K562 (cell line): ENCODE results near the gene PPA1.

ENCODE experiments used
- BRD4 ChIP-seq: fragments of 200-600 bp; sonication (generic); IDR thresholded peaks from 2 replicates; pipeline ENCODE4 v1.6.1; 2017; ENCODE audit warnings: inconsistent platforms
- CTBP1 ChIP-seq: fragments of 450-650 bp; IDR thresholded peaks from 2 replicates; pipeline ENCODE4 v1.6.1; 2016; ENCODE audit warnings: borderline replicate concordance
- CTCF ChIP-seq, 3 experiments: IDR thresholded peaks in 2 of 3; conservative IDR thresholded peaks in 1 of 3; 2 replicates each; pipeline ENCODE4 v1.5.1; 2011 to 2012; ENCODE audit warnings: low read length in 3 of 3, mild to moderate bottlenecking in 3 of 3, control low read depth in 2 of 3, improper control_type of control experiment in 1 of 3, inconsistent platforms in 1 of 3, low read depth in 1 of 3, mixed read lengths in 1 of 3, moderate library complexity in 1 of 3; ENCODE audit not compliant: insufficient read depth in 2 of 3
- ETS2 ChIP-seq: IDR thresholded peaks from 2 replicates; pipeline ENCODE4 v1.6.1; 2016; ENCODE audit warnings: borderline replicate concordance, missing genetic modification characterization, mild to moderate bottlenecking, moderate library complexity, missing compliant biosample characterization; ENCODE audit not compliant: poor library complexity, severe bottlenecking
- FOXK2 ChIP-seq, 2 experiments: fragments of 450-650 bp; IDR thresholded peaks in 1 of 2; conservative IDR thresholded peaks in 1 of 2; 2 replicates each; pipeline ENCODE4 v1.6.1; 2016; ENCODE audit warnings: low read depth in 2 of 2, mild to moderate bottlenecking in 1 of 2
- HMG20A ChIP-seq: fragments of 450-650 bp; formaldehyde crosslinking; conservative IDR thresholded peaks from 2 replicates; pipeline ENCODE4 v1.4.0; 2020; ENCODE audit warnings: mild to moderate bottlenecking, mixed read lengths
- ILK ChIP-seq: fragments of 450-650 bp; IDR thresholded peaks from 2 replicates; pipeline ENCODE4 v1.6.1; 2016; ENCODE audit warnings: missing genetic modification characterization, low read depth, mild to moderate bottlenecking, missing compliant biosample characterization, moderate library complexity, borderline replicate concordance
- MTF1 ChIP-seq: fragments of 250-450 bp; sonication (Bioruptor Pico); IDR thresholded peaks from 2 replicates; pipeline ENCODE4 v1.9.0; 2021; ENCODE audit warnings: moderate library complexity, mild to moderate bottlenecking, inconsistent platforms, borderline replicate concordance
- NFIX ChIP-seq: fragments of 250-450 bp; sonication (Bioruptor Pico); IDR thresholded peaks from 2 replicates; pipeline ENCODE4 v1.4.0; 2020; ENCODE audit warnings: low read depth, mild to moderate bottlenecking, moderate library complexity
- SRSF1 ChIP-seq: fragments of 200-400 bp; formaldehyde crosslinking; IDR thresholded peaks from 2 replicates; pipeline ENCODE4 v1.6.1; 2017; ENCODE audit warnings: mild to moderate bottlenecking, low read depth, low read length, moderate library complexity
- TAF7 ChIP-seq: fragments of 450-650 bp; IDR thresholded peaks from 2 replicates; pipeline ENCODE4 v1.6.1; 2016; ENCODE audit warnings: missing genetic modification characterization, missing compliant biosample characterization
- THAP7 ChIP-seq: fragments of 250-450 bp; sonication (Bioruptor Pico); IDR thresholded peaks from 2 replicates; pipeline ENCODE4 v1.5.0; 2021
- ZKSCAN8 ChIP-seq: fragments of 200-800 bp; sonication (Bioruptor generic); IDR thresholded peaks from 2 replicates; pipeline ENCODE4 v1.6.1; 2016; ENCODE audit warnings: missing genetic modification characterization, missing compliant biosample characterization

- TF ChIP-seq ILK (tag) (no peak), ETS2 (tag) (no peak), CTCF (IDR thresholded peaks at IDR 0.05 in 2 of 3, conservative IDR thresholded peaks at IDR 0.05 in 1 of 3; ENCODE audit: insufficient read depth in 2 of 3, low read depth in 1 of 3, low read length in 3 of 3) (no peak), MTF1 (CRISPR knock-in tag) (no peak), CTBP1 (no peak), THAP7 (CRISPR knock-in tag) (no peak), HMG20A (CRISPR knock-in tag) (no peak), SRSF1 (no peak), BRD4 (no peak), ZKSCAN8 (CRISPR knock-in tag) (no peak), NFIX (CRISPR knock-in tag) (no peak), TAF7 (tag) (no peak), FOXK2 (conservative IDR thresholded peaks at IDR 0.05 in 1 of 2, IDR thresholded peaks at IDR 0.05 in 1 of 2; ENCODE audit: low read depth in 2 of 2) (no peak)
These were observed 41.3 kb downstream of the PPA1 start for GRCh38 chr10:70191972-70192305.
